NB4 (cell line): ENCODE measurements around the gene UMAD1.

ENCODE experiments used
- CTCF ChIP-seq: IDR thresholded peaks from one replicate; pipeline ENCODE4 v1.5.1; 2012; ENCODE audit warnings: low read depth, low read length
- MAX ChIP-seq: IDR thresholded peaks from 2 replicates; pipeline ENCODE4 v1.6.1; 2011; ENCODE audit warnings: low read depth, low read length
- POLR2A ChIP-seq: IDR thresholded peaks from 2 replicates; pipeline ENCODE4 v1.6.1; 2011; ENCODE audit warnings: mild to moderate bottlenecking; ENCODE audit not compliant: insufficient read length; ENCODE audit errors: extremely low read depth

GRCh38 chr7:7719236-7719635 lies 78.7 kb downstream of the UMAD1 start:
- peak; percentile 98 for TF ChIP-seq MAX
- no peak for TF ChIP-seq POLR2A
- TF ChIP-seq CTCF = no peak
